UCSD-AML1 (cell line): Measurements from ENCODE around the gene KRT84.
"Not testable (repeated sequence)": the region's sequence is repeated elsewhere in the genome, so short reads cannot be mapped to it uniquely, and the experiment has no call there.

Experiments used
- DNase-seq: peaks from one replicate; lab custom pipeline; 2025; ENCODE audit not compliant: unreplicated experiment; lab: John Stamatoyannopoulos, UW

Gene KRT84

GRCh38 chr12:52411815-52412214 lies 26.4 kb upstream of the KRT84 start:
- no peak for DNase-seq

- not testable (repeated sequence) for DNase-seq
These were observed 25.3 kb upstream of the KRT84 start for GRCh38 chr12:52410589-52411248.

GRCh38 chr12:52407918-52408317 lies 22.5 kb upstream of the KRT84 start:
- no peak for DNase-seq

GRCh38 chr12:52405922-52406385 lies 20.5 kb upstream of the KRT84 start, which contains the start of gene KRT82:
KRT82 (minus strand) TSS chr12:52406335; CDS start chr12:52406277, 58 bp downstream.
- DNase-seq = no peak

- no peak for DNase-seq
These were observed 19.5 kb upstream of the KRT84 start for GRCh38 chr12:52404951-52405350.

GRCh38 chr12:52403561-52403960 lies 18.1 kb upstream of the KRT84 start:
- no peak for DNase-seq

GRCh38 chr12:52402873-52403540 lies 17.6 kb upstream of the KRT84 start:
- DNase-seq = no peak

- no peak for DNase-seq
These were observed 16.9 kb upstream of the KRT84 start for GRCh38 chr12:52402377-52402776.

- no peak for DNase-seq
These were observed 16.5 kb upstream of the KRT84 start for GRCh38 chr12:52401926-52402325.

GRCh38 chr12:52401526-52401925 lies 16.1 kb upstream of the KRT84 start:
- no peak for DNase-seq

GRCh38 chr12:52400906-52401305 lies 15.5 kb upstream of the KRT84 start:
- DNase-seq = no peak

- DNase-seq = no peak
These were observed 14.3 kb upstream of the KRT84 start for GRCh38 chr12:52399756-52400155.

- no peak for DNase-seq
These were observed 12.7 kb upstream of the KRT84 start for GRCh38 chr12:52398176-52398575.

- no peak for DNase-seq
These were observed 11.2 kb upstream of the KRT84 start for GRCh38 chr12:52396656-52397055.

- DNase-seq = no peak
These were observed 10.4 kb upstream of the KRT84 start for GRCh38 chr12:52395761-52396434.

GRCh38 chr12:52394836-52395405 lies 9.5 kb upstream of the KRT84 start:
- DNase-seq = no peak

- no peak for DNase-seq
These were observed 7.1 kb upstream of the KRT84 start for GRCh38 chr12:52392465-52393007.

- DNase-seq = no peak
These were observed 6.2 kb upstream of the KRT84 start for GRCh38 chr12:52391618-52392002.

- peak; percentile 22 for DNase-seq
These were observed 5.5 kb upstream of the KRT84 start for GRCh38 chr12:52390739-52391617.
